Fibroblast of the conjunctiva (primary cell): ENCODE measurements around the gene HDLBP.
A peak's percentile ranks its signal among the peaks of the same experiment; 100 is the strongest.

Experiments used
- DNase-seq: peaks from one replicate; pipeline ENCODE4 v3.0.0-alpha.2; 2010; ENCODE audit warnings: low read depth

The HDLBP gene, protein sequence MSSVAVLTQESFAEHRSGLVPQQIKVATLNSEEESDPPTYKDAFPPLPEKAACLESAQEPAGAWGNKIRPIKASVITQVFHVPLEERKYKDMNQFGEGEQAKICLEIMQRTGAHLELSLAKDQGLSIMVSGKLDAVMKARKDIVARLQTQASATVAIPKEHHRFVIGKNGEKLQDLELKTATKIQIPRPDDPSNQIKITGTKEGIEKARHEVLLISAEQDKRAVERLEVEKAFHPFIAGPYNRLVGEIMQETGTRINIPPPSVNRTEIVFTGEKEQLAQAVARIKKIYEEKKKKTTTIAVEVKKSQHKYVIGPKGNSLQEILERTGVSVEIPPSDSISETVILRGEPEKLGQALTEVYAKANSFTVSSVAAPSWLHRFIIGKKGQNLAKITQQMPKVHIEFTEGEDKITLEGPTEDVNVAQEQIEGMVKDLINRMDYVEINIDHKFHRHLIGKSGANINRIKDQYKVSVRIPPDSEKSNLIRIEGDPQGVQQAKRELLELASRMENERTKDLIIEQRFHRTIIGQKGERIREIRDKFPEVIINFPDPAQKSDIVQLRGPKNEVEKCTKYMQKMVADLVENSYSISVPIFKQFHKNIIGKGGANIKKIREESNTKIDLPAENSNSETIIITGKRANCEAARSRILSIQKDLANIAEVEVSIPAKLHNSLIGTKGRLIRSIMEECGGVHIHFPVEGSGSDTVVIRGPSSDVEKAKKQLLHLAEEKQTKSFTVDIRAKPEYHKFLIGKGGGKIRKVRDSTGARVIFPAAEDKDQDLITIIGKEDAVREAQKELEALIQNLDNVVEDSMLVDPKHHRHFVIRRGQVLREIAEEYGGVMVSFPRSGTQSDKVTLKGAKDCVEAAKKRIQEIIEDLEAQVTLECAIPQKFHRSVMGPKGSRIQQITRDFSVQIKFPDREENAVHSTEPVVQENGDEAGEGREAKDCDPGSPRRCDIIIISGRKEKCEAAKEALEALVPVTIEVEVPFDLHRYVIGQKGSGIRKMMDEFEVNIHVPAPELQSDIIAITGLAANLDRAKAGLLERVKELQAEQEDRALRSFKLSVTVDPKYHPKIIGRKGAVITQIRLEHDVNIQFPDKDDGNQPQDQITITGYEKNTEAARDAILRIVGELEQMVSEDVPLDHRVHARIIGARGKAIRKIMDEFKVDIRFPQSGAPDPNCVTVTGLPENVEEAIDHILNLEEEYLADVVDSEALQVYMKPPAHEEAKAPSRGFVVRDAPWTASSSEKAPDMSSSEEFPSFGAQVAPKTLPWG (N-terminal part only)

GRCh38 chr2:241315093-241315878, at the start of gene HDLBP:
TSS of gene HDLBP (minus strand) at chr2:241315672. CDS start at chr2:241266869, 48,803 bp downstream.
- DNase-seq, result peak; percentile 99

GRCh38 chr2:241364781-241365180, 49.3 kb upstream of the HDLBP start:
- DNase-seq, result no peak

- DNase-seq, result no peak
Measured at GRCh38 chr2:241363426-241363825, 48.0 kb upstream of the HDLBP start.

DNA sequence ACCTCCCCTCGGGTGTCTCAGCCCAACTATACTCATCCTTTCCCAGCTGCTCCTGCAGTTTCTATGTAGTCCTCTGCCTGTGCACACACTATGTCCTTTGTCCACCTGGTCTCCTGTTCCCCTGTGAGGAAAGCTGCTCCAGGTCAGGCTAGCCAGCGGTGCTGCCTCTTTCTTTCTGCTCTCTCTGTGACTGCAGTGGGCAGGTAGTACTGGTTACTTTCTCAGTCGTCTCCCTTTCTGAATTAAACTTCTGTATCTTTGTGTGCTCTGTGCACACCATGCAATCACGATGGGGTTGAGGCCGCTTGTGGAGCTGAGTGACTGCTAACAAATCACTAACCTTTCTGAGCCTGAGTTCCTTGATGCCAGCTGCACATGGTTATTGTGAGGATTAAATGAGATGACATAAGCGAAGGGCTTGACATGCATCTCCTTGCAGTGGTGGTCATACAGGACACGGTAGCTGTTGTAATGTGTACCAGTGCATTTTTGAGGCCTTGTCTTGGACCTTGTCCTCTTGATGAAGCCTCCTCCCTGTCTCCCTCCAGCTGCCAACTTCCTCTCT, 44.1 kb upstream of the HDLBP start:
- no peak for DNase-seq

DNA sequence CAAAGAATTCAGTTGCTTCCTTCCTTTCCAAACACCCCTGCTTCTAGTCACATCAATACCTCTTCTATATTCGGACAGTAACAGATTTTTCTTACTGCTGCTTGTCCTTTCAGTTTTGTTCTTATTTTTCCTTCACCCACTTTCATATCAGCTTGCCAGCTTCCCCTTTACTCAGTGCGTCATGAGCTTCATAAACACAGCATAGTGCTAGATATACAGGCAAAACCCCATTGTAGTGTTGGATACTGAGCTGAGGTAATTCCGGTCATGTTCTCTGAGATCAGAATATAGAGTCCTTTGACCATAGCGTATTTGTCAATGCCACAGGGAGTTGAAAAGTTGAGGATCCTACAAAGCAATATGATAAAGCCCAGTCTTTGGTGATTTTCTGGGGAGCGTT, 43.0 kb upstream of the HDLBP start:
- no peak for DNase-seq

- DNase-seq, result no peak
Measured at GRCh38 chr2:241357531-241357930, 42.1 kb upstream of the HDLBP start.

DNA sequence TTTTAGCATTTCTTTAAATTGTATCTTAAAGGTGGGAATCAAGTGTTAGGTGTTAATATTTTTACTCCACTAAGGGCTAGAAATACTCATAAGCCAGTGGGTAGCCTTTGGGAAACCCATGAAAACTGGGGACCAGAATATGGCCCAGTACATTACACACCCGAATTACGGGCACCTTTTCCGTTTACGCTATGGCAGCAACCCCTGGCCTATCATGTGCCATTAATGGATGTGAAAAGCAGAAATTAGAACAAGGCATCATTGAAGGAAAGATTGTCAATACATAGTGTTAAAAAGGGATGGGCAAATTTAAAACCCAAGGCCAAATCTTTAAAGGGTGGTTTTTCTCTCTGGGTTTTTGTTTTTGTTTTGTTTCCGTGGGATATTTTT, 41.4 kb upstream of the HDLBP start:
- DNase-seq, result no peak

DNA sequence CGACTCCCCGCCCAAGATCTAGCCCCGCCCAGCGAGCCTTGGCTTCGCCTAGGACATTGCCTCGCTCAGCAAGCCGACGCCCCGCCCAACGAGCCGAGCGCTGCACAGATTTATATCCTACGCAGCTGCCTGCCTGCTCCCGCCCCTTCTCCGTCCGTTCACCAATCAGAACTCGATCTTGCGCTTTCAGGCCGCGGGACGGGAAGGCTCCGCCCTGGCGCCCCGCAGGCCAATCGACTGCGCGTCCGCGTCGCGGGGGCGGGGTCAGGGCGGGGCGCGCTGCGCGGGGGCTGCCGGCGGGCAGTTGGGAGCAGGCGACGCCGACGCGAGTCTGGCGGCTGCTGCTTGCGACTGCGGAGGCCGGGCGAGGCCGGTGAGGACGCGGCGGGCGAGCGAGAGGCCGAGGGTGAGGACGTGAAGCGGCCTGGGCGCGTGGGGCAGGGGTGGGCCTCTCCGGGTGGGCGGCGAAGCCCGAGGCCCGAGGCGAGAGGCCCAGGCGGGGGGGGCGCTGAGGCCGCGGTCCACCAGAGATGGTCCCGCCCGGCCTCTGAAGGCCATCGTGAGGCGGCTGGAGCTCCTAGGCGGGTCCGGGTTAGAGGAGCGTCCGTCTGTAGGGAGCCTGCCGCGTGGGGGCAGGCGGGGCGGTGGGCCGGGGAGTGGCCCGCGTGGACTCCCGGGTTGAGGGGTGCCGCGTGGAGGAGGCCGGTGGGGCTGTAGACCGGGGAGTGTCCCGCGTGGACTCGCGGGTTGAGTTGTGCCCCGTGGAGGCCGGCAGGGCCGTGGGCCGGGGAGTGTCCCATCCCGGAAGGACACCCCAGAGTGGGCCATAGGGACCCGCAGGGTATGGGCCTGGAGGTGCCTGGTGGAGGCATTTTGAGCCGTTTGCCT, 40.8 kb upstream of the HDLBP start, which contains the start of gene FARP2:
Gene FARP2 (plus strand): TSS at position 303 of the 888 bp plus-strand sequence. CDS start 16,823 bp downstream, outside the sequence.
- peak; percentile 99 for DNase-seq

- peak; percentile 60 for DNase-seq
Measured at GRCh38 chr2:241354668-241355658, 39.5 kb upstream of the HDLBP start.

DNA sequence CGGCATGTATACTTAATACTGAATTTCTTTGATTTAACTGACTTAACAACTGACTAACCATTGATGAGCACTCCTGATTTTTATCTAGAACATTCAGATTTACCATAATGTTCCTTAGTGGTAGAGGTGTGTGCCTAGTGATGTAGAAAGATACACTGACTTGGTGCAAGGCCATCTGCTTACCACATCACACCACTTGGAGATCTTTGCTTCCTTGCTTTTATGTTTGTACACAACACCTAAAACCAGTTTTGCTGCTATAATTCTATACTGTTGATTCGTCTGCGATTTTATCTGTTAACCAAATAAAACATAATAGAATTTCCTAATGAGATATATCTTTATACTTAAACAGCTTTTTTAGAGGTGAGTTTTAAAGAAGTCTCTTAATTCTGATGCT, 36.8 kb upstream of the HDLBP start:
- DNase-seq, result no peak

DNA sequence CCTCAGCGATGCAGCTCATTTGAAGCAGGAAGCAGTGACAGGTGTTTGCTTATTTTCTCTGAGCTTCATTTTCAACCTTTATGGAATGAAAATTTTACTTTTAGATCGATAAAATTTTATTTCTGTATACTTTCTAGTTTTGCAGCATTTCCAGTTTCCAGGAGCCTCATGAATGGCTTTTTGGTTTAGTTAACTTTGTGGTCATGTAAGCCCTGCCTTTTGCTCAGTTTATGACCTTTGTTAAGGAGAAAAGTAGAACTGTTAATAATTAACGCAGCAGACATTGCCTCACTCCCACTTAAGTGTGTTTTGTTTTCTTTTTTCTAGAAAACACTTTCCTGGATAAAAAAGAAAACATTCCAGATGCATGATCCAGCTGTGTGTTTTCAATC, 36.2 kb upstream of the HDLBP start:
- DNase-seq, result no peak

GRCh38 chr2:241350878-241351639, 35.6 kb upstream of the HDLBP start:
- DNase-seq, result no peak

DNA sequence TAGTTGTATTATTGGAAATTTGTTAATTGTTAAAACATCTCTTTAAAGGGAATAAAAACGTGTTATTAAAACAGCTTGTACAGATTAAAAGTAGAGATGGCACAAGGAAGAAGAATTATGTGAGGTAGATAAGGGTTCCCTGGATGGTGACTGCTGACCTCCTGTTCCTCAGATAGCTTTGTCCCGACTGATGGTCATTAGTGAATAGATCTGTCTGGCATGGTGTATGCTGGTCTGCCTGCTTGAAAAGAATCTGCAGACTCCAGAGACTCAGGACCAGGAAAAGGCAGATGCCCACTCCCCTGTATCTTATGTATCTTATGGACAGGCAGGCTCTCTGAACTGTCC, 35.0 kb upstream of the HDLBP start:
- DNase-seq, result no peak

GRCh38 chr2:241349941-241350340, 34.5 kb upstream of the HDLBP start:
- no peak for DNase-seq

DNA sequence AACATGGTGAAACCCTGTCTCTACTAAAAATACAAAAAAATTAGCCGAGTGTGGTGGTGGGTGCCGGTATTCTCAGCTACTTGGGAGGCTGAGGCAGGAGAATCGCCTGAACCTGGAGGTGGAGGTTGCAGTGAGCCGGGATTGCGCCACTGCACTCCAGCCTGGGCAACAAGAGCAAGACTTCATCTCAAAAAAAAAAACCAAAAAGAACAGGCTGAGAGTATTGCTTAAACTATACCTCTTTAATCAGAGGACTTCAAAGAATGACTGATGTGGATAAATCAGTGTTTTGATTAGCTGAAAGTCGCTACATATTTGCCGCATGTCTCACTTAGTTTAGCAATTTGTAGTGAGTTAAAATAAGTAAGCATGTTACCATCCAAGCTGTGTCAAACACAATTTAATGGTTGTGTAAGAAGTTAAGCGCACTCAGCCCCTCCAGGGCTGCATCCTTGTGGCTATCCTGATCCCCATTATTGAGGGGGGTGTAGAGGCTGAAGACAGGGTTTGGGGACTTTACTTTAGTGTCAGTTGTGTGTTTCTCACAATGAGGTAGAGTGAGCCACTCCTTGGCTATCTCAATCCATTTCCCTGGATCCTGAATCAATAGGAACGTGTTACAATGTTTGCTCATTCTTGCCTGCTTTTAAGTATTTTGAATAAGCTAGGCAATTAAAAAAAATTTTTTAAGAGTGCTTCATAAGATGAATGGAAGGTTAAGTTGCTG, 29.6 kb upstream of the HDLBP start:
- DNase-seq, result no peak

- no peak for DNase-seq
Measured at GRCh38 chr2:241340631-241341163, 25.2 kb upstream of the HDLBP start.
